GM18870 (cell line): ENCODE measurements around the gene HIPK2.

Experiments
- ATAC-seq: cut with Tn5 transposase; IDR thresholded peaks from one replicate; pipeline ENCODE4 v1.9.1; 2021; ENCODE audit warnings: moderate library complexity; ENCODE audit not compliant: unreplicated experiment

Gene HIPK2

GRCh38 chr7:139737221-139738100, 40.3 kb downstream of the HIPK2 start:
- ATAC-seq = no peak

- no peak for ATAC-seq
These were observed 41.7 kb downstream of the HIPK2 start for GRCh38 chr7:139735912-139736595.

GRCh38 chr7:139735466-139735865, 42.3 kb downstream of the HIPK2 start:
- no peak for ATAC-seq

- ATAC-seq = no peak
These were observed 43.4 kb downstream of the HIPK2 start for GRCh38 chr7:139734395-139734794.

GRCh38 chr7:139733751-139734150, 44.0 kb downstream of the HIPK2 start:
- ATAC-seq = no peak

- no peak for ATAC-seq
These were observed 45.2 kb downstream of the HIPK2 start for GRCh38 chr7:139732471-139733167.

GRCh38 chr7:139731802-139732470, 45.9 kb downstream of the HIPK2 start:
- ATAC-seq = no peak

GRCh38 chr7:139730746-139731612, 46.8 kb downstream of the HIPK2 start:
- peak; percentile 71 for ATAC-seq

GRCh38 chr7:139728203-139728602, 49.6 kb downstream of the HIPK2 start:
- ATAC-seq = no peak

- no peak for ATAC-seq
These were observed 50.6 kb downstream of the HIPK2 start for GRCh38 chr7:139727151-139727705.

- no peak for ATAC-seq
These were observed 51.3 kb downstream of the HIPK2 start for GRCh38 chr7:139726485-139726869.

GRCh38 chr7:139725858-139726484, 51.8 kb downstream of the HIPK2 start:
- ATAC-seq = no peak

GRCh38 chr7:139725077-139725476, 52.7 kb downstream of the HIPK2 start:
- peak; percentile 68 for ATAC-seq

GRCh38 chr7:139722604-139723003, 55.2 kb downstream of the HIPK2 start:
- ATAC-seq = no peak

GRCh38 chr7:139721821-139722220, 56.0 kb downstream of the HIPK2 start:
- no peak for ATAC-seq

GRCh38 chr7:139721417-139721816, 56.4 kb downstream of the HIPK2 start:
- no peak for ATAC-seq

GRCh38 chr7:139720705-139721231, 57.0 kb downstream of the HIPK2 start:
- no peak for ATAC-seq

- no peak for ATAC-seq
These were observed 57.6 kb downstream of the HIPK2 start for GRCh38 chr7:139720186-139720585.

- ATAC-seq = no peak
These were observed 58.9 kb downstream of the HIPK2 start for GRCh38 chr7:139718859-139719258.
